GM19099 (cell line): Measurements from ENCODE around the gene GK2.

ENCODE experiments used
- POLR2A ChIP-seq: IDR thresholded peaks from 3 replicates; pipeline ENCODE4 v1.6.1; 2011; ENCODE audit warnings: low read depth; ENCODE audit not compliant: insufficient read length; ENCODE audit errors: extremely low read depth

Gene GK2

GRCh38 chr4:79403356-79403755, 4.7 kb downstream of the GK2 start:
- TF ChIP-seq POLR2A: no peak

GRCh38 chr4:79402332-79402851, 5.6 kb downstream of the GK2 start:
- TF ChIP-seq POLR2A: no peak

GRCh38 chr4:79399076-79399475, 9.0 kb downstream of the GK2 start:
- TF ChIP-seq POLR2A: no peak

DNA sequence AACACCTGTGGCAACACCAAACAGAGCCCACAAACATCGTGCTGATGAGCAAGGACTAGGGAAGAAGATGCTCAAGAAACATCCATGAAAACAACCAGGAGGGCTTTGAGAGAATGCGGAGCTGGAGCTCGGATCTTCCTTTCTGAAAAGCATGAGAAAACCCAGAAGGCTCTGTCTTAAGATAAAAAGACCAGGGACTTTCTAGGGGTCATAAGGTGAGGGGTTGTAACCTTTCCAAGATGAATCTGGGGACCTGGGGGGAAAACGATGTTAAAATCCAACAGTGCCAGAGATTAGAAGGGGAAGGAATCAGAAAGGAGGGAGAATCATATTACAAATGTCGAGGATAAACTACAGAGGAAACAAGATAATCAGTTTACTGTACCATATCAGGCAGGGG, 10.1 kb downstream of the GK2 start:
- no peak for TF ChIP-seq POLR2A

- TF ChIP-seq POLR2A: no peak
These were observed 11.2 kb downstream of the GK2 start for GRCh38 chr4:79396794-79397193.

GRCh38 chr4:79395841-79396240, 12.2 kb downstream of the GK2 start:
- no peak for TF ChIP-seq POLR2A

- no peak for TF ChIP-seq POLR2A
These were observed 17.1 kb downstream of the GK2 start for GRCh38 chr4:79390890-79391289.

DNA sequence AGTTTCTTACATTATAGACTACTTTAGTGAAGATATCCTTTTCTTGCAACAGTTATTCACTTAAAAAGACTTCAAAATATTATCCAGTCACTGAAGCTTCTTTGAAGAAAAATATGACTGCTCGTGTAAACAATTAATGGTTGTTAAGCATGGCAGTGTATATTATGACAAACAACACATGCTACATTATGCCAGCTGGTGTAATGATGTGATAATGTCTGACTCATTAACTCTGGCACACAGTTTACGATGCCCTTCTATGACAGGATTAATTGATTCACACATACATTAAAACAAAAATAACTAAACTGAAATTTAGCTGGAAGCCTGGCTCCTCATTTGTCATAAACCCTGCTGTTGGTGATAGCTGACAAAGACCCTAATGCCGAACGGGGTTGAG, 22.4 kb downstream of the GK2 start:
- TF ChIP-seq POLR2A: no peak

- no peak for TF ChIP-seq POLR2A
These were observed 26.9 kb downstream of the GK2 start for GRCh38 chr4:79381161-79381560.

- no peak for TF ChIP-seq POLR2A
These were observed 38.0 kb downstream of the GK2 start for GRCh38 chr4:79370026-79370425.

DNA sequence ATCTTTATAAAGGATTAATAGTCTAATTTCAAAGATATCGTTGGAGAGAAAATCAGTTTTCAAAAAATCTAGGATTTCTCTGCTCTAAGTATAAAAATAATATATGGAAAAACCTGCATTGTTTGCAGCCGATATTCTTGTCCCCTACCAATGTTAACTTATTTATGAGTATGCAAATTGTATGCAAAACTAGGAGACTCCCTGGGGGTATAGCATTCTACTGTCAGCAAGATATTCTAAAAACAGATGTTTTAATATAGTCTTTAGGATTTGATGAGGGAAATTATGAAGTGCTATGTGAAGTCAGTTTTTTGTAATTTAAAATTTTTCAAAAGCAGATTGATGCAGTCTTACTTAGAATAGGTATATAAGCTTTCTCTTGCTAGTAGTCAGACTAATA, 40.9 kb downstream of the GK2 start:
- no peak for TF ChIP-seq POLR2A

DNA sequence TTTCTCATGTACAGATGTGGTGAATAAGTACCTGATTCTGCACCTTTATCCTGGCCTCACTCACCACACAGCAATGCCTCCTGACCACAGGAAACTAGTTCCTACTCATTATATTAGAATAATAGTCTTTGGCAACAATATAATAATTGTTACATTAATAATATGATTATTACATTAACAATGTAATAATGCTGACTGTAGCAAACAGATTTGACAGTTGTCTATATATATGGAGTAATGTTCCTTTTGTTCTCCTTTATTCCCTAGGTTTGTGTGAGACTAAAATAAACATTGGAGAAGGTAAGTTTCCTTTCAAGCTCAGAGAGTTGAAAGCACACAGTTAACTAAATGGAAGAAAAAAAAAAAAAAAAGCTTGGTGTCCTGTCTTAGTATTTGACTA, 41.6 kb downstream of the GK2 start:
- TF ChIP-seq POLR2A: no peak

DNA sequence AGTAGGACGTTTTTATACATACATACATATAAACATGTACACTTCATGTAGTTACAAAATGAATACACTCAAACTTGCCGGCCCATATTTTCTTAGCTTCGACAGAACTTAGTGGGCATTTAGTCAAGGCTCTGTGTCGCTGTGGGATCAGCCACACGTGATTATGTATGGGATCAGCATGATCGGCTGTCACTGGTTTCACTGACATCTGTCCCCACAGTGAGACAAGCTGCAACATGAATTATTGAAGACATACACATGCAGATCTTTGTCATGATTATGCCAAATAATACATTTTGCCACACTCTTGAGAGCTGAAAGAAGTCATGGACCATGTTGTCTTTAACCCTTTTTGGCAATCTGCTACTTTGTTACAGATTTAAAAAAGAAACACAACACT, 44.0 kb downstream of the GK2 start:
- no peak for TF ChIP-seq POLR2A

GRCh38 chr4:79362626-79363025, 45.4 kb downstream of the GK2 start:
- TF ChIP-seq POLR2A: no peak

- no peak for TF ChIP-seq POLR2A
These were observed 48.0 kb downstream of the GK2 start for GRCh38 chr4:79360006-79360405.

DNA sequence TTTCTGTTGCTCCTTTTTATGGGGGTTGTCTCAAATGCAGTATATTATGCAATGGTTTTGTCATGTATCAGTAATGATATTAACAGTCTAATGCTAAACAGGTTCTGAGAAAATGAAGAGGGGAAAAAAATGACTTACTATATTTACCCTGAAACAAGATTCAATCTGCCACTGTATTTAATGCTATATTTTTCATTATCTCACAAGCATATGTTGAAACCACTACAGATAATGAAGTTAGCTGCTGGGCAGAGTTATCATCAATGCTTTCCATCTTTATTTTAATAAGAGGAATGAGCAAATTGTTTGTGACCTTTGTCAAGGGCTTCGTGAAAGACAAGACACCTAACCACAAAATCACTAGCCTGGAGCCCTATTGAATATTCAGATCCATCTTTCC, 49.6 kb downstream of the GK2 start:
- no peak for TF ChIP-seq POLR2A

DNA sequence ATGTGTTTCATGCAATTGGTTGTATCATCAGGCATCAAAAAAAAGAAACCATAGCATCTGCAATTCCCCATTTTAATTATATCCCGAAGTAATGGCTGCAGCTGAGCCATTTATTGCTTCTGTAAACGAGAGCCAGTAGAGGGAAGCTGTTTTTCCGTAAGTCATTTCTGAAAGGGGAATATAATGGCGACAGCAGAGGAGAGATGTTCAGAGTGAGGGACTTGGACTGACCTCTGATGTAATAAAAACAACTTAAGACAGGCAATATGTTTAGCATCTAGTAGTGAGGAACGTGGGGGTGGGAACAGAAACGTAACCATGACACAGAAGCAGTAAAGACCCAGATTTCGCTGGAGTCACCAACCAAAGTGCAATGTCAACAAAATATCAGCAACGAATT, 50.7 kb downstream of the GK2 start:
- no peak for TF ChIP-seq POLR2A
